ENCODE measurements around the gene NELFCD.
A peak's percentile ranks its signal among the peaks of the same experiment; 100 is the strongest.
"Not testable (repeated sequence)": the region's sequence is repeated elsewhere in the genome, so short reads cannot be mapped to it uniquely, and the experiment has no call there.

NELFCD gene

GRCh38 chr20:59040667-59041066 is 59.6 kb downstream of the NELFCD start:
- TF ChIP-seq CTCF (IDR thresholded peaks at IDR 0.05; ENCODE audit: extremely low read depth, missing control alignments), result no peak

GRCh38 chr20:59041487-59041886 is 60.4 kb downstream of the NELFCD start:
- DNase-seq (ENCODE audit: low spot score), result not testable (repeated sequence)

More at GRCh38 chr20:59040667-59041066, 59.6 kb downstream of the NELFCD start:
- DNase-seq (ENCODE audit: low spot score), result no peak

- no peak for TF ChIP-seq CTCF (IDR thresholded peaks at IDR 0.05; ENCODE audit: extremely low read depth, missing control alignments)
- DNase-seq (ENCODE audit: low spot score), result peak; percentile 49
Measured at GRCh38 chr20:59042151-59042795, 61.2 kb downstream of the NELFCD start, which contains the start of gene PRELID3B. Gene PRELID3B (minus strand): TSS chr20:59042786. CDS start chr20:59042730, 56 bp downstream.

- no peak for TF ChIP-seq CTCF (IDR thresholded peaks at IDR 0.05; ENCODE audit: extremely low read depth, missing control alignments)
- DNase-seq (ENCODE audit: low spot score), result peak; percentile 99
Measured at GRCh38 chr20:59042796-59043631, 62.0 kb downstream of the NELFCD start.

- no peak for TF ChIP-seq CTCF (IDR thresholded peaks at IDR 0.05; ENCODE audit: extremely low read depth, missing control alignments)
- DNase-seq (ENCODE audit: low spot score), result no peak
Measured at GRCh38 chr20:59043698-59044097, 62.6 kb downstream of the NELFCD start.

GRCh38 chr20:59044295-59044694 is 63.2 kb downstream of the NELFCD start:
- no peak for DNase-seq (ENCODE audit: low spot score)
- TF ChIP-seq CTCF (IDR thresholded peaks at IDR 0.05; ENCODE audit: extremely low read depth, missing control alignments), result no peak
